ENCODE measurements around the gene DLGAP1. TPM values are rescaled to one million over a fixed set of nuclear protein-coding genes. Genes with fewer than 3 reads are reported as not detected.

Gene DLGAP1
- total and polyA plus RNA-seq, 2 of the 13 experiments (the other 11 are each of a cell fraction or from before 2014, with no cell fraction given), result 0.01 TPM; not detected in 1

DNA sequence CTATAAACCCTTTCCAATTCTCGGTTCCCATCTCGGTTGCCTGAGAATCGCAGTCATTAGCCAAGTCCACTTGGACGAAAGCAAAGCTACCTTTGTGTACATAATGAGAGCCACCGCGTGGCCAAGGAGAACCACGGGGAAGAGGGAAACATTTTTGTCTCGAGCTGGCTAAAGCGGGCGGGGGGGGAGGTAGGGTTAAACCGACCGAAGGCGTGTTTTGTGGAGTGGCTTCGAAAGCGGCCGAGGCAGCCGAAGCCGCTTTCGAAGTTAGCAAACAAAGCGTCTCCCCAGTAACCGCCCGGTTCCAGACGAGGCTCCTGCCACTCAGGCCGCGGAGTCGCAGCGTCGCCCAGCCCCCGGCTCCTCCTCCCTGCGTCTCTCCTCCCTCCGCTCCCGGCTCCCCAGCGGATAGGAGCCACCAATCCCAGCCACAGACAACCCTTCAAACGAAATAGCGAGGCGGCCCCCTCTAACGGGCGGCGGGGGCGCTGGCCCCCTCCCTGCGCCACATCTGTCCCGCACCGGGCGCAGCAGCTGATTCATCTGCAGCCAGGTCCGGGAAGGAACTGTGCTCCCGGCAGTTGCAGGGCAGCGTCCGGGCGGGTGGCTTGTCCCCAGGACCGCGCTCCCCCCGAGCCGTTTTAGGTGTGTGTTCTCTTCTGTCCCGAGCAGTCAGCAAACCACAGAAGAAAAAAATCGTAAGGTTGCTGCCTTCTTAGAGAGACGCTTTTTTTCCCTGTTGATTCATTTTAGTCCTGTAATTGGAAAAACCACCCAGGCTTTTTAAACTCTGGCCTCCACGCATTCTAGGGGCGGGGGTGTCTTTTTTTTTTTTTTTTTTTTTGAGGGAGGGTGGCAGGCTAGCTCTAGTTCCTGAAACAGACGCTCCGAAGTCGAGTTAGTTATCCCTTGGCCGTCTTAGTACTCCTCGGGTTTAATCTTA, 1006.9 kb downstream of the DLGAP1 start (continued):
- TF ChIP-seq ZSCAN12 (CRISPR knock-in tag; IDR thresholded peaks at IDR 0.05) (0 out of 2 replicates have a peak, but pooled peaks have one; percentile 57), MXD4 (CRISPR knock-in tag; IDR thresholded peaks at IDR 0.05) (peak; percentile 87), ATAD3A (CRISPR knock-in tag; IDR thresholded peaks at IDR 0.05) (no peak), MTF2 (CRISPR knock-in tag; IDR thresholded peaks at IDR 0.05; ENCODE audit: borderline replicate concordance) (peak; percentile 70; the same call in 1 of the 2 replicates), ZNF138 (CRISPR knock-in tag; IDR thresholded peaks at IDR 0.05; ENCODE audit: low read depth) (no peak), ZFP90 (CRISPR knock-in tag; IDR thresholded peaks at IDR 0.05; ENCODE audit: borderline replicate concordance) (no peak; the same call in 1 of the 2 replicates), SRSF4 (IDR thresholded peaks at IDR 0.05; ENCODE audit: low read depth, low read length, poor library complexity, severe bottlenecking) (no peak), FOXO1 (CRISPR knock-in tag; IDR thresholded peaks at IDR 0.05) (peak; percentile 65), KLF11 (CRISPR knock-in tag; IDR thresholded peaks at IDR 0.05) (peak; percentile 46), ZNF546 (CRISPR knock-in tag; conservative IDR thresholded peaks at IDR 0.05) (no peak; the same call in 1 of the 2 replicates), PHB2 (IDR thresholded peaks at IDR 0.05; ENCODE audit: partially characterized antibody) (no peak), HNF4G (IDR thresholded peaks at IDR 0.05; ENCODE audit: borderline replicate concordance, low read depth, low read length) (0 out of 2 replicates have a peak, but pooled peaks have one; percentile 5), HNF4G (CRISPR knock-in tag; IDR thresholded peaks at IDR 0.05; ENCODE audit: borderline replicate concordance, low read depth) (0 out of 2 replicates have a peak, but pooled peaks have one; percentile 15)
- TF ChIP-seq, protein P1, sequence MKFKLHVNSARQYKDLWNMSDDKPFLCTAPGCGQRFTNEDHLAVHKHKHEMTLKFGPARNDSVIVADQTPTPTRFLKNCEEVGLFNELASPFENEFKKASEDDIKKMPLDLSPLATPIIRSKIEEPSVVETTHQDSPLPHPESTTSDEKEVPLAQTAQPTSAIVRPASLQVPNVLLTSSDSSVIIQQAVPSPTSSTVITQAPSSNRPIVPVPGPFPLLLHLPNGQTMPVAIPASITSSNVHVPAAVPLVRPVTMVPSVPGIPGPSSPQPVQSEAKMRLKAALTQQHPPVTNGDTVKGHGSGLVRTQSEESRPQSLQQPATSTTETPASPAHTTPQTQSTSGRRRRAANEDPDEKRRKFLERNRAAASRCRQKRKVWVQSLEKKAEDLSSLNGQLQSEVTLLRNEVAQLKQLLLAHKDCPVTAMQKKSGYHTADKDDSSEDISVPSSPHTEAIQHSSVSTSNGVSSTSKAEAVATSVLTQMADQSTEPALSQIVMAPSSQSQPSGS (CRISPR knock-in tag; IDR thresholded peaks at IDR 0.05), result peak; percentile 53; the same call in 1 of the 2 replicates
- TF ChIP-seq, protein P2, sequence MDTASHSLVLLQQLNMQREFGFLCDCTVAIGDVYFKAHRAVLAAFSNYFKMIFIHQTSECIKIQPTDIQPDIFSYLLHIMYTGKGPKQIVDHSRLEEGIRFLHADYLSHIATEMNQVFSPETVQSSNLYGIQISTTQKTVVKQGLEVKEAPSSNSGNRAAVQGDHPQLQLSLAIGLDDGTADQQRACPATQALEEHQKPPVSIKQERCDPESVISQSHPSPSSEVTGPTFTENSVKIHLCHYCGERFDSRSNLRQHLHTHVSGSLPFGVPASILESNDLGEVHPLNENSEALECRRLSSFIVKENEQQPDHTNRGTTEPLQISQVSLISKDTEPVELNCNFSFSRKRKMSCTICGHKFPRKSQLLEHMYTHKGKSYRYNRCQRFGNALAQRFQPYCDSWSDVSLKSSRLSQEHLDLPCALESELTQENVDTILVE (CRISPR knock-in tag; IDR thresholded peaks at IDR 0.05), result peak; percentile 97
- TF ChIP-seq, protein P3, sequence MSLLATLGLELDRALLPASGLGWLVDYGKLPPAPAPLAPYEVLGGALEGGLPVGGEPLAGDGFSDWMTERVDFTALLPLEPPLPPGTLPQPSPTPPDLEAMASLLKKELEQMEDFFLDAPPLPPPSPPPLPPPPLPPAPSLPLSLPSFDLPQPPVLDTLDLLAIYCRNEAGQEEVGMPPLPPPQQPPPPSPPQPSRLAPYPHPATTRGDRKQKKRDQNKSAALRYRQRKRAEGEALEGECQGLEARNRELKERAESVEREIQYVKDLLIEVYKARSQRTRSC (CRISPR knock-in tag; IDR thresholded peaks at IDR 0.05; ENCODE audit: low read depth), result 0 out of 2 replicates have a peak, but pooled peaks have one; percentile 53
- TF ChIP-seq, protein P4, sequence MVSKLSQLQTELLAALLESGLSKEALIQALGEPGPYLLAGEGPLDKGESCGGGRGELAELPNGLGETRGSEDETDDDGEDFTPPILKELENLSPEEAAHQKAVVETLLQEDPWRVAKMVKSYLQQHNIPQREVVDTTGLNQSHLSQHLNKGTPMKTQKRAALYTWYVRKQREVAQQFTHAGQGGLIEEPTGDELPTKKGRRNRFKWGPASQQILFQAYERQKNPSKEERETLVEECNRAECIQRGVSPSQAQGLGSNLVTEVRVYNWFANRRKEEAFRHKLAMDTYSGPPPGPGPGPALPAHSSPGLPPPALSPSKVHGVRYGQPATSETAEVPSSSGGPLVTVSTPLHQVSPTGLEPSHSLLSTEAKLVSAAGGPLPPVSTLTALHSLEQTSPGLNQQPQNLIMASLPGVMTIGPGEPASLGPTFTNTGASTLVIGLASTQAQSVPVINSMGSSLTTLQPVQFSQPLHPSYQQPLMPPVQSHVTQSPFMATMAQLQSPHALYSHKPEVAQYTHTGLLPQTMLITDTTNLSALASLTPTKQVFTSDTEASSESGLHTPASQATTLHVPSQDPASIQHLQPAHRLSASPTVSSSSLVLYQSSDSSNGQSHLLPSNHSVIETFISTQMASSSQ (IDR thresholded peaks at IDR 0.05; ENCODE audit: low read depth), result peak; percentile 49
- TF ChIP-seq, protein P4 (CRISPR knock-in tag; IDR thresholded peaks at IDR 0.05; ENCODE audit: borderline replicate concordance), result no peak; the same call in 1 of the 2 replicates

All from HepG2 (cell line).